NT2/D1 (cell line): ENCODE measurements around the gene FAM47E.

ENCODE experiments used
- YY1 ChIP-seq: IDR thresholded peaks from 2 replicates; pipeline ENCODE4 v1.6.1; 2011; ENCODE audit not compliant: insufficient read length, insufficient read depth
- ZNF274 ChIP-seq: IDR thresholded peaks from 2 replicates; pipeline ENCODE4 v1.6.1; 2011; ENCODE audit warnings: mild to moderate bottlenecking, low read depth, low read length

GRCh38 chr4:76271248-76271647 lies 19.7 kb downstream of the FAM47E start:
- TF ChIP-seq ZNF274 (no peak), YY1 (no peak)
